H1 (cell line): ENCODE results near the gene AFG1L. TPM values are rescaled to one million over a fixed set of nuclear protein-coding genes. Genes with fewer than 3 reads are reported as not detected.

ENCODE experiments used
- CREB1 ChIP-seq: IDR thresholded peaks from 2 replicates; pipeline ENCODE4 v1.6.1; 2012; ENCODE audit warnings: inconsistent platforms
- CTBP2 ChIP-seq: IDR thresholded peaks from 2 replicates; pipeline ENCODE4 v1.7.0; 2011; ENCODE audit warnings: borderline replicate concordance, mild to moderate bottlenecking, moderate library complexity, mixed read lengths, low read length; ENCODE audit not compliant: insufficient read depth, insufficient read length
- EP300 ChIP-seq, 2 experiments: IDR thresholded peaks; 1 replicate in 1 of 2; 2 replicates in 1 of 2; pipeline ENCODE4 v1.6.1; 2011 to 2012; ENCODE audit warnings: low read depth in 2 of 2, low read length in 2 of 2, mild to moderate bottlenecking in 2 of 2, borderline replicate concordance in 1 of 2, inconsistent platforms in 1 of 2, moderate library complexity in 1 of 2
- GTF2F1 ChIP-seq: IDR thresholded peaks from 2 replicates; pipeline ENCODE4 v1.6.1; 2012; ENCODE audit warnings: low read depth, low read length, improper control_type of control experiment, borderline replicate concordance
- HDAC2 ChIP-seq, 2 experiments: fragments of 300-600 bp in 1 of 2; sonication (generic) in 1 of 2; IDR thresholded peaks; 2 replicates each; pipeline ENCODE4 v1.6.1; 2011 to 2012; ENCODE audit warnings: low read depth in 2 of 2, low read length in 2 of 2, mild to moderate bottlenecking in 2 of 2, moderate library complexity in 2 of 2, borderline replicate concordance in 1 of 2, inconsistent platforms in 1 of 2
- KDM1A ChIP-seq: fragments of 200-600, 300-600 bp; sonication (generic); IDR thresholded peaks from 2 replicates; pipeline ENCODE4 v1.7.1; 2016; ENCODE audit warnings: mild to moderate bottlenecking, low read length, borderline replicate concordance
- PHF8 ChIP-seq: fragments of 200-600 bp; sonication (generic); conservative IDR thresholded peaks from 2 replicates; pipeline ENCODE4 v1.7.1; 2012; ENCODE audit warnings: low read depth, mild to moderate bottlenecking, inconsistent platforms, low read length, moderate library complexity
- POLR2A ChIP-seq, 2 experiments: IDR thresholded peaks; 1 replicate in 1 of 2; 2 replicates in 1 of 2; pipeline ENCODE4 v1.6.1; 2011; ENCODE audit warnings: low read depth in 2 of 2, low read length in 2 of 2, mild to moderate bottlenecking in 2 of 2; ENCODE audit errors: control extremely low read depth in 1 of 2
- POLR2AphosphoS5 ChIP-seq: IDR thresholded peaks from 2 replicates; pipeline ENCODE4 v1.6.1; 2011; ENCODE audit warnings: low read depth, low read length
- RBBP5 ChIP-seq: IDR thresholded peaks from 2 replicates; pipeline ENCODE4 v1.7.1; 2012; ENCODE audit warnings: low read depth, mild to moderate bottlenecking, inconsistent platforms, low read length, moderate library complexity, borderline replicate concordance
- RFX5 ChIP-seq: IDR thresholded peaks from 2 replicates; pipeline ENCODE4 v1.6.1; 2011; ENCODE audit warnings: low read depth, low read length, improper control_type of control experiment, borderline replicate concordance
- SIN3A ChIP-seq, 2 experiments: IDR thresholded peaks in 1 of 2; conservative IDR thresholded peaks in 1 of 2; 2 replicates each; pipeline ENCODE4 v1.6.1; 2011 to 2012; ENCODE audit warnings: low read length in 2 of 2, improper control_type of control experiment in 1 of 2, low read depth in 1 of 2, mild to moderate bottlenecking in 1 of 2
- SRF ChIP-seq: IDR thresholded peaks from 2 replicates; pipeline ENCODE4 v1.6.1; 2011; ENCODE audit warnings: mild to moderate bottlenecking, low read depth, low read length, moderate library complexity
- SUZ12 ChIP-seq: fragments of 200-600 bp; sonication (generic); IDR thresholded peaks from 2 replicates; pipeline ENCODE4 v1.6.1; 2012; ENCODE audit warnings: mild to moderate bottlenecking, inconsistent platforms, low read length, moderate library complexity, mixed read lengths
- TAF7 ChIP-seq: optimal IDR thresholded peaks from 2 replicates; pipeline ENCODE3; 2011; ENCODE audit warnings: low read depth, mild to moderate bottlenecking, inconsistent platforms, low read length, moderate library complexity, borderline replicate concordance
- TEAD4 ChIP-seq: IDR thresholded peaks from 2 replicates; pipeline ENCODE4 v1.6.1; 2012; ENCODE audit warnings: low read depth, low read length, inconsistent platforms, mixed read lengths
- USF2 ChIP-seq: IDR thresholded peaks from 2 replicates; pipeline ENCODE4 v1.6.1; 2011; ENCODE audit warnings: low read length, improper control_type of control experiment
- YY1 ChIP-seq: IDR thresholded peaks from 2 replicates; pipeline ENCODE4 v1.6.1; 2011; ENCODE audit warnings: low read depth, mild to moderate bottlenecking, low read length
- ZNF274 ChIP-seq: IDR thresholded peaks from 2 replicates; pipeline ENCODE4 v1.7.0; 2012; ENCODE audit warnings: low read length, borderline replicate concordance; ENCODE audit errors: extremely low read depth
- polyA plus RNA-seq, 7 experiments: library from polyadenylated mRNA; depleted of rRNA in 3 of 7; stranded (reverse) in 5 of 7; unstranded in 2 of 7; fragments of >200 nt in 5 of 7; fragments of 200-250 nt in 2 of 7; gene quantifications; 1 replicate in 5 of 7; 2 replicates in 1 of 7; 4 replicates in 1 of 7; pipeline versions ENCODE4 v1.2.1 to v1.2.3, GENCODE V29; 2011 to 2013; ENCODE audit warnings: missing spikeins in 2 of 7, mixed read lengths in 2 of 7
- total RNA-seq: library from RNA; stranded (reverse); fragmentation: NEBNext Ultra II Directional; extraction: Animal tissue kit (Norgen Biotek cat#: 25700); gene quantifications from 2 replicates; pipeline ENCODE4 v1.2.1, GENCODE V29; 2021
- TF ChIP-seq, protein P1 (sequence below): IDR thresholded peaks from 2 replicates; pipeline ENCODE4 v1.6.1; 2012; ENCODE audit warnings: inconsistent platforms

The AFG1L gene
- total and polyA plus RNA-seq, 2 of the 8 experiments (the other 6 are each of a cell fraction or from before 2014, with no cell fraction given), result 0.98 to 5.7 TPM

DNA sequence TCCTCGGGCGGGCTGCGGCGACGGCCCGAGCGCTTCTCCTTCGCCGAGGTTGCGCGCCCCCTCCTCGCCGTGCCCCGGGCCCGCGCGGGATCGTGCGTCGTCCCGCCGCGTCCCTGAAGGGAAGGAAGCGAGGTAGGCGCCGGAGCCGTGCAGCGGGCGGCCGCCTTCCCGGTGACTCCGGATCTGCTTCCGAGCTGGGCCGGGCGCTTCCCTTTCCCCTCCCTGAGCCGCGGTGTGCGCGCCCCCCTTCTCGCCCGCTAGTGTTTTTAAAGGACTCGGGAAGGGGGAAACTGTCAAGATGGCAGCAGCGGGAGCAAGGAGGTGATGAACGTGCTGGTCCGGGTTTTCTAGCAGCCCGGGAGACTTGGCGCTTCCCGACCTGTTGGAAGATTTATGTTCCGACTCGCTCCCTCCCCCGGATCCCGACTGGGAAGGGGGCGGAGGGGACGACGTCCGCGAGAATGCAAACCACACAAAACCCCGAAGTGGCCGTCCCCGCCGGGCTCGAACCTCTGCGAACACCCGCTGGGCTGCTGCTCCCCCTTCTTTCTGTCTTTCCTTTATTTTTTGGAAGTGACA lies 265.1 kb downstream of the AFG1L start (continued):
- no peak for TF ChIP-seq SUZ12
- no peak; a peak in 1 of 4 replicates for TF ChIP-seq HDAC2 (IDR thresholded peaks at IDR 0.05; ENCODE audit: borderline replicate concordance in 1 of 2, low read depth in 2 of 2, low read length in 2 of 2)
- no peak for TF ChIP-seq USF2
- TF ChIP-seq RFX5, result no peak
- no peak for TF ChIP-seq SRF
- TF ChIP-seq POLR2A (IDR thresholded peaks at IDR 0.05; ENCODE audit: control extremely low read depth in 1 of 2, low read depth in 2 of 2, low read length in 2 of 2), result peak in 1 of 2 experiments; percentile 33; a peak in 1 of 3 replicates
- no peak for TF ChIP-seq KDM1A
- TF ChIP-seq POLR2AphosphoS5, result no peak
- TF ChIP-seq TAF7, result no peak
- no peak for TF ChIP-seq EP300 (IDR thresholded peaks at IDR 0.05; ENCODE audit: borderline replicate concordance in 1 of 2, low read depth in 2 of 2, low read length in 2 of 2)
- TF ChIP-seq SIN3A (conservative IDR thresholded peaks at IDR 0.05 in 1 of 2, IDR thresholded peaks at IDR 0.05 in 1 of 2; ENCODE audit: low read depth in 1 of 2, low read length in 2 of 2), result peak in 1 of 2 experiments; percentile 86; a peak in 2 of 4 replicates
- peak; percentile 41; the same call in 1 of the 2 replicates for TF ChIP-seq CREB1
- no peak for TF ChIP-seq GTF2F1
- TF ChIP-seq CTBP2, result no peak
- TF ChIP-seq, protein P1, sequence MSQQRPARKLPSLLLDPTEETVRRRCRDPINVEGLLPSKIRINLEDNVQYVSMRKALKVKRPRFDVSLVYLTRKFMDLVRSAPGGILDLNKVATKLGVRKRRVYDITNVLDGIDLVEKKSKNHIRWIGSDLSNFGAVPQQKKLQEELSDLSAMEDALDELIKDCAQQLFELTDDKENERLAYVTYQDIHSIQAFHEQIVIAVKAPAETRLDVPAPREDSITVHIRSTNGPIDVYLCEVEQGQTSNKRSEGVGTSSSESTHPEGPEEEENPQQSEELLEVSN, result peak; percentile 64; the same call in 1 of the 2 replicates
- peak; percentile 87 for TF ChIP-seq RBBP5
- TF ChIP-seq PHF8, result 0 out of 2 replicates have a peak, but pooled peaks have one; percentile 12
- no peak for TF ChIP-seq TEAD4
- no peak for TF ChIP-seq ZNF274
- peak; percentile 85 for TF ChIP-seq YY1
